Adrenal gland (tissue), 5 donors: Measurements from ENCODE around the gene MACF1.

Source experiments
- CTCF ChIP-seq, 6 experiments: fragments of 450-650 bp in 4 of 6; fragments of 200-600 bp in 2 of 6; sonication (generic) in 1 of 6; IDR thresholded peaks; 1 replicate in 5 of 6; 2 replicates in 1 of 6; pipeline versions ENCODE4 v1.5.1 to v1.8.0; 2016 to 2021; ENCODE audit warnings: antibody characterized with exemption in 6 of 6, mild to moderate bottlenecking in 2 of 6, moderate library complexity in 1 of 6
- POLR2A ChIP-seq, 2 donors: fragments of 450-650 bp; IDR thresholded peaks; one replicate each; pipeline ENCODE4 v1.6.1; 2017; ENCODE audit warnings: antibody characterized with exemption in 2 of 2, mild to moderate bottlenecking in 2 of 2, moderate library complexity in 1 of 2
- donor health status: DM: no; HTN: no; CAD: no.

- TF ChIP-seq CTCF (IDR thresholded peaks at IDR 0.05) (peak; percentile 56 to 79 (median 71)), POLR2A (IDR thresholded peaks at IDR 0.05) (peak in 1 of 2 donors; percentile 29)
Observed at GRCh38 chr1:39410915-39411436, 206.5 kb downstream of the MACF1 start.
